HG03457 (cell line): ENCODE results near the gene ADAMTS9.

Experiments used
- ATAC-seq: cut with Tn5 transposase; IDR thresholded peaks from one replicate; pipeline ENCODE4 v1.9.1; 2021; ENCODE audit warnings: moderate number of reproducible peaks; ENCODE audit not compliant: unreplicated experiment

Gene ADAMTS9

DNA sequence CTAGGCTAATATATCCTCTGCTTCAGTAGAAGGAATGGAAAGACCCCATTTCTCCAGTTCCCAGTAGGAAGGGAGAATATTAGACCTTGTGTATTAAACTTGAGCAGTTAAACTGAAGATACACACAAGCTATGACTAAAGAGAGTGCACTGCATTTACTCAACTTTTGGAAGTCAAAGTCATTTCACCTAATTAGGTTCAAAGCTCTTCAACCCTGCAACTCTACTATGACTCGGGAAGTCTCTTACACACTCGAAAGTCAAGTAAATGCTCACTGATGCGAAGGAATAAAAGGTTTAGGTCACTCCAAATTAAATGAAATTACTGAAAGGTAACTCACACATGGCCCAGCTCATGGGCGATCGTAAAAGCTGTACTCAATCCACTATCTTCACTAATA lies 33.8 kb downstream of the ADAMTS9 start:
- ATAC-seq, result no peak

- no peak for ATAC-seq
These were observed 34.7 kb downstream of the ADAMTS9 start for GRCh38 chr3:64653101-64653500.

DNA sequence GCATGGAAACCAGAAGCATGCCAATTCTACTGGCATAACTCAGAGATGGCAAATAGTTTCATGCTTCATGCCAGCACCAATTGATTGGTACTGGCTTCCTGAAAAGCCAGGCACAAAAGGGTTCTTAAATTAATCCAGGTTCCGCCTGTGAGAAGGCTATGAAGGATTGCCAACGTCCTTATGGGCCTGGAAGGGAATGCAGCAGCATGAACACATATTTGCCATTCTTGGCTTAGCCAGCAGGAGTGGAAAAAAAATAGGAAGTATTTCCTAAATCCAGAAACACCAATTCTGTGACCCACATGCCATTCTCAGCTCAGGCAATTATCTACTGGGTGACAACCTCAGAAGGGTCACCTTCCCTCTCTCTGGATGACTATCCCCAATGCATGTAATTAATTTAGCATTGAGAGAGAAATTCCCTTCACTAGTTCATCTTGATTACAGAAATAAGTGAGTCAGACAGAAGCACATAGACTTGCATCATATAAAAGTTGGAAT lies 36.0 kb downstream of the ADAMTS9 start:
- ATAC-seq, result no peak

- no peak for ATAC-seq
These were observed 36.5 kb downstream of the ADAMTS9 start for GRCh38 chr3:64651303-64651702.

GRCh38 chr3:64650715-64651114 lies 37.1 kb downstream of the ADAMTS9 start:
- ATAC-seq, result no peak

DNA sequence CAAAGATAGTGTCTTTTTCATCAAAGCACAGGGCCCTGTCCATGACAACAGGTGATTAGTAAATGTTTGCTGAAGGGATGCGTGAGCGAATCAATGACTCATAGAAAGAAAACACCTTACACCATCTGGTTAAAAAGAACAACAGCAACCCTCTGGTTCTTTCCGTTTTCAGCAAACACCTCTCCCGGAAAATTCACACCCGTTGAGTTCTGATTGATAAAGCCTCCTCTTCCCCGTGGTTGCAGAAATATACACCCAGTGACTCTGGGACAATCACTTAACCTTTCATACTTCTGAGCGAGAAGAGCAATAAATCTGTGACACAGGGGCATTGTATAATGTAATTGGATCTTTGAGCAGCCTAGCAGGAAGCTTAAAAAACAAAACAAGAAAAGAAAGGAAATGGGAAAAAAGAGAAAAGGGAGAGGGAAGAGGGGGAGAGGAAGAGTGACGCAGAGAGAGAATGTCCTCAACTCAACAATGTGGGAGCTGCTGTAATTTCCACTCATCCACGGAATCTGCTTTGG lies 37.6 kb downstream of the ADAMTS9 start:
- no peak for ATAC-seq

DNA sequence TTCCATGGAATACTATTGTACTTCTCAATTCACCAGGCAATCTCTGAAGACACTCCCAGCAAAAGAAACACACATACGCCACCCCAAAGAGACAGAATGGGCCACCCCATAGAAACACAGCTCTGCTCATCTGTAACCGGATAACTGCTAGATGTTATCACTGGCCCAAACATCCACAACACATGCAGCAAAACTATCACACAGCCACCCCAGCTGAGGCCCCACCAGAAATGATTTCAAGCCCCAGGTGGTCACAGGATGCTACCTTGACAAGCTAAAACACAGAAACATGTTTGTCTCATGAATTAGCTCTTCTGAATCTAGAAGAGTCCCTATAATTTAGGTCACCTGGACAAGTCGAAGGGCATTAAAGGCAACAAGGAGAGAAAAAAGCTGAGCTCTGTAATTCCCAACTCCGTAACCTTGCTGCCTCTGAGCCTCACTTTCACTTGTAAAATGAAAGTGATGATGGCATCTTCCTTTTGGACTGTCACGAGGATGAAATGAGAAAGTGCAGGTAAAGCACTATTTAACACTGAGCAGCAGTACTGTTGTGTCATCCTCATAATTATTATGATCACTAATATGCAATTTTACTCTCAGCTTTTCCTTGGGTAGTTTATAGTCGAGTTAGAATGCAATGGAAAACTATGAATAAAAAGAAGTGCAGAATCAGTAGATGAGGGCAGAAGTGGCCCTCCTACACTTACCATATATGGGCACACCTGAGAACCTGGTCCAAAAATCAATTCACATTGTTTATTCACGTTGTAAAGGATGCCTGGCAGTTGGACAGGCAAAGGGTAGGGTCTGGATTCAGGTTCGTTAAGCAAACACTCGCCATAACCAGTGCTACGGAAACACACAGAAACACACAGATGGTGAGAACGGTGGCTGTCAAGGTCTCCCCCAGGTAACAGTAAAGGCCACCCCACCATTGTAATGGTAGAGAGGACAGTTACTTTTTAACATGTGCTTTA lies 38.6 kb downstream of the ADAMTS9 start:
- ATAC-seq, result no peak

DNA sequence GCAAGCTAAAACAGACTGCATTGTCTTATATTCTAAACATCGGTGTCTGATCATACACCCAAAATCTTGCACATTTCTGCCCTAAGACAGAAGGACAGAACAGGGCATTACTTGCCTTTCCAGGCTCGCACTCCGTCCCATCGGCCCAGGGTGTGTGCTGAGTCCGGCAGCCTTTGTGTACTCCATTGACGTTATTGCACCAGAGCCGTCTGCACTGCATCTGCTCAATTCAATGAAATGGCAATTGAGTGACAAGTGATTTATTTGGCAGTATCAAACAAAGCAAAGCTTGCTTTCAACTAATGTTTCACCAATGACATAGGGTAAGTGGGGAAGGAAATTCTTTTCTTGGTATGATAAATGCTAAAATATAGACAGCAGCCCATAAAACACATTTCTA lies 40.0 kb downstream of the ADAMTS9 start:
- ATAC-seq, result no peak

GRCh38 chr3:64645243-64645642 lies 42.6 kb downstream of the ADAMTS9 start:
- no peak for ATAC-seq

- no peak for ATAC-seq
These were observed 43.3 kb downstream of the ADAMTS9 start for GRCh38 chr3:64644483-64644882.

DNA sequence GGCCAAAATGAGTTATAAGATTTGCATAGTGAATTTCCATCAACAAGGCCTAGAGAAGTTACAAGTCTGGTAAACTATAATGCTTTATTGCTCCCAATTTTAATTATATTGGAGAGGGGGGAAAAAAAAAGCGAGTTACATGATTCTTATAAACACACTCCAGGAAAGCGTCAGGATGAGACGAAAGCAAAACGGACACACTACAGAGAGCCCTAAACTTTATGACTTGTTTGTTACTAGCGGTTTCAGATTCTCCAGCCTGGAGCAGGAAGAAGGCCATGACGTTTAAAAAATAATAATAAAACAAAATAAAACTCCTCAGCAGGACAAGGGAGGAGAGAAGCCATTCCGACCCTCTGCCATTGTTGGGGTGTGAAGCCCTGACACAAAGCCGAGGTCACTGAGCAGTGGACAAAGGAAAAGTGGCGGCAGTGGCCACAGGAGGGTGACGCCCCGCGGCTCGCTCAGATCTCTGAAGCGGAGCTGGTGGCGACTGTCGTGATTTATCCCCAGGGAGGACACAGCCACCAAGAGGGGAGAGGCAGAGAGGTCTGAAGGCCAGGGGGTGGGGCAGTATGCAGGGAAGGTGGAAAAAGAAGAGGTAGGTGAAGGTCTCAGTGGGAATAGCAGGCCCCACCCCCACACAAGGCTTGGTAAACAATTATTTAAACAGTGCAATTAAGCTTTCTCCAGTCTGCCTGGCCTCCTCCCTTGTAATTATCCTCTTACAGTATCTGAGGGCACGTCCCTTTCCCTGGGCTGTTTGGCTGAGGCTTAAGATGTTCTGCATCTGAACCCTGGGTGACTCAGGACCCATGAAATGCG lies 45.3 kb downstream of the ADAMTS9 start:
- ATAC-seq, result no peak

GRCh38 chr3:64638981-64639481 lies 48.8 kb downstream of the ADAMTS9 start:
- ATAC-seq, result no peak

DNA sequence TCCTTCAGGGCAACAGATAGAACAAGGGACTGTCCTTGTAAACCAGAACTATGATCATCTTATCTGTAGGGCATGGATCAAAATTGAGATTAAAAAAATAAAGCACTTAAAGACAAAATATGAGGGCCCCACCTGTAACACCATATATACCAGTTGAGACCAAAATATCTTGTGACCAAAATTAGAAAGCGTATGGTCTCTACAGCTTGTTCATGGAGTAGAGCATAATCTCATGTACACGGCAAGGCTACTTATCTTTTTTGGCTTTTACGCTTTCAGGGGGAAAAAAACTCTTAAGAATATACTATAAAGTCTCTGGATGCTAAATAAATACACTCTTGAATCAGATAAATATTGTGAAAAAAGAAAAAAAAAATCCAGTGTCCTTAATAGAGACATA lies 49.3 kb downstream of the ADAMTS9 start:
- ATAC-seq, result no peak

- no peak for ATAC-seq
These were observed 53.4 kb downstream of the ADAMTS9 start for GRCh38 chr3:64634417-64634816.

DNA sequence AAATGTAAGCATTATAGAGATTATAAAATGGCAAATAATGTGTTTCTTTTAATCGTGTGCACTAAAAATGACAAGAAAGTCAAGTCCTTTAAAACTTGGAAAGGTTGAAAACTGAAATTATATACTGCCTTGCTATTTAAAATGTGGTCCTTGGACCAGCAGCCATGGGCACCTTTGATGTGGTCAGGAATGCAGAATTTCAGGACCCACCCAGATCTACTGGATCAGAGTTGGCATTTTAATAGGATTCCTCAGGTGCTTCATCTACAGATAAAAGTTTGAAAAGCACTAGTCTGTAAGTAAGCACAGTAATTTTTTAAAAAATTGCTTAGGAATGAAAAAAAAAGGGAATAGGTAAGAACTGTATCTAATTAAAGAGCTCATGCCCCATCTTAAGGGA lies 55.8 kb downstream of the ADAMTS9 start:
- ATAC-seq, result no peak

DNA sequence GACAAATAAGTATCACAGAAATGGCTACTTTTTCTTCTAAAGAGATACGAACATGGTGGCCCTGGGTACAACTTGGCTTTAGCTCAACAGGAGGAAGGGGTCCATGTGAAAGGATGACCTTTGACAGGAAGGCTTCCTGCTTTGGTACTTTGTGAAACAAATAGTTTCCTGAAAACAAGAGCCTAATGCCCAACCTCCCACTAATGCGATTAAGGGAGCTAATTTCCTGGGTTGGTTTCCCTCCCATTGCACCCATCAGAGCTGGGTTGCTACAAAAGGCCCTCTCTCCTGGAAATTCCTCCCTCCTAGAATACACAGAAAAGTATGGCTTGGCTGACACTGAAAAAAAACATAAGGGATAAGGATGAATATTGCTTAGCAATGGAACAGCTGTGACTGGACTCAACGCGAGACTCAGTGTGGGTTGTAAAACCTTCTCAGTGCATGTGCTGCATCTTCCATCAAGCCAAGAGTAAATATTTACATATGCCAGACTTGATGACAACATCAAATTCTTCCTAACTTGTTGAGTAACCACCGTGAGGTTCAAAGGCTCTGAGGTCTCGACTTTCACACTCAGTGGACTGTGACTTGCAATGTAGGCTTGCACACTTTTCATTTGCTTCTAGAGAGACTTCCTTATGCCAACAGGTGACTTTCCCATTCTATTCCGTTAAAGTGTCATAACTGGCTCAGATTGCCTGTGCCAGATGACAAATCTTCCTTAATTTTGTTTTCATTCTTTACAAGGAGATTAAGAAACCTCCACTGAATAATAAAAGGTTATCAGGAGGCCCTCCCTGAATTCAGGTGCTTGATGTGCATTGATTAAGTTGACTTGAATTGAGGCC lies 60.1 kb downstream of the ADAMTS9 start:
- no peak for ATAC-seq

- ATAC-seq, result no peak
These were observed 60.8 kb downstream of the ADAMTS9 start for GRCh38 chr3:64627042-64627441.

GRCh38 chr3:64625381-64625780 lies 62.4 kb downstream of the ADAMTS9 start:
- ATAC-seq, result no peak

GRCh38 chr3:64623125-64623524 lies 64.7 kb downstream of the ADAMTS9 start:
- ATAC-seq, result no peak

DNA sequence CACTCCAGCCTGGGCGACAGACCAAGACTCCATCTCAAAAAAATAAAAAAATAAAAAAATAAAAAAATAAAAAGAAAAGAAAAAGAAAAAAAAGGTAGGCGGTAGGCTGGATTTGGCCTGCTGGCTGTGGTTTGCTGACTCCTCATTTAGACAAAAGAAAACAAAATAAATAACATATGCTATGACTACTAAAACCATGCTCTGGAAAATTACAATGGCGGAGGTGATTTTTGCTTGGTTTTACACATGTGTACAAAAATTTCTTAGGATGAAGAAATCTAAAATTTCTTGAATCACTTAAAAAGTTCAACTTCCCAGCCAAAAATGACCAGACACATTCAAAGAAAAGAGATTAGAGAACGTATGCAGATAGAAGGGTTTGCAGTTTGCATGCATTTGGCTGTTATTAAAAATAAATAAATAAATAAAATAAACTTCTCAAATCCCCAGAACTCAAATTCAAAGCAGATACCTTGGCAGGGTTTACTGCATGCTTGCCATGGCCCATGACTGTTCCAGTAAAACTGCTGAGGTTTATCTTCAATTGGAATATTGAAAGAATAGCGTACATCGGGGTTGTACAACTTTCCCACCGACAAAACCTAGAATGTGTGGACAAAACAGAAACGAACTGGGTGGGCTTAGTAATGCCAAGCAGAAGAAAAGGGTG lies 65.9 kb downstream of the ADAMTS9 start:
- no peak for ATAC-seq
